Measurements from ENCODE around the gene MTNR1B.

DNA sequence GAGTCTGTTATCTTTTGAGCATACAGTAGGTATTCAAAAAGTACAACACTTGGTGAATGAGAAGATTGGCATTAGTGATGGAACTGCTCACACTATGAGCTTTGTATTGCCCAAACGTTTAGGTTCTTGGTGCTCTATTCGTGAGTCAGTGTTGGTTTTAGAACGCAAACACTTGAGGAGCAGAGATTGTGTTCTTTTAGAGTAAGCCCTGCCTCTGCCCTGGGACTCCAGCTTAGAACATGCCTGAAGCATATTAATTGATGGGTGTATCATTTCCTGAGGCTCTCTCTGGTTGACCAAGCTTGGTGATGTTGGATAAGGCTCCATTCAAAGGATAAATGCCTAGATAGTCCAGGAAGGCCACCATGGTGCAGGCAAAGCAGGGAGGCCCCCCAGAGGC lies 10.9 kb downstream of the MTNR1B start:
- no peak for TF ChIP-seq POLR2AphosphoS5 (IDR thresholded peaks at IDR 0.05; ENCODE audit: low read depth, low read length)
- TF ChIP-seq, protein P1, sequence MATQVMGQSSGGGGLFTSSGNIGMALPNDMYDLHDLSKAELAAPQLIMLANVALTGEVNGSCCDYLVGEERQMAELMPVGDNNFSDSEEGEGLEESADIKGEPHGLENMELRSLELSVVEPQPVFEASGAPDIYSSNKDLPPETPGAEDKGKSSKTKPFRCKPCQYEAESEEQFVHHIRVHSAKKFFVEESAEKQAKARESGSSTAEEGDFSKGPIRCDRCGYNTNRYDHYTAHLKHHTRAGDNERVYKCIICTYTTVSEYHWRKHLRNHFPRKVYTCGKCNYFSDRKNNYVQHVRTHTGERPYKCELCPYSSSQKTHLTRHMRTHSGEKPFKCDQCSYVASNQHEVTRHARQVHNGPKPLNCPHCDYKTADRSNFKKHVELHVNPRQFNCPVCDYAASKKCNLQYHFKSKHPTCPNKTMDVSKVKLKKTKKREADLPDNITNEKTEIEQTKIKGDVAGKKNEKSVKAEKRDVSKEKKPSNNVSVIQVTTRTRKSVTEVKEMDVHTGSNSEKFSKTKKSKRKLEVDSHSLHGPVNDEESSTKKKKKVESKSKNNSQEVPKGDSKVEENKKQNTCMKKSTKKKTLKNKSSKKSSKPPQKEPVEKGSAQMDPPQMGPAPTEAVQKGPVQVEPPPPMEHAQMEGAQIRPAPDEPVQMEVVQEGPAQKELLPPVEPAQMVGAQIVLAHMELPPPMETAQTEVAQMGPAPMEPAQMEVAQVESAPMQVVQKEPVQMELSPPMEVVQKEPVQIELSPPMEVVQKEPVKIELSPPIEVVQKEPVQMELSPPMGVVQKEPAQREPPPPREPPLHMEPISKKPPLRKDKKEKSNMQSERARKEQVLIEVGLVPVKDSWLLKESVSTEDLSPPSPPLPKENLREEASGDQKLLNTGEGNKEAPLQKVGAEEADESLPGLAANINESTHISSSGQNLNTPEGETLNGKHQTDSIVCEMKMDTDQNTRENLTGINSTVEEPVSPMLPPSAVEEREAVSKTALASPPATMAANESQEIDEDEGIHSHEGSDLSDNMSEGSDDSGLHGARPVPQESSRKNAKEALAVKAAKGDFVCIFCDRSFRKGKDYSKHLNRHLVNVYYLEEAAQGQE (IDR thresholded peaks at IDR 0.05; ENCODE audit: insufficient read depth in 1 of 2, low read depth in 2 of 2, low read length in 2 of 2): no peak

Measured in PFSK-1 (cell line).